ENCODE results near the gene GAL3ST3.

GRCh38 chr11:66064571-66064970, 15.6 kb upstream of the GAL3ST3 start:
- TF ChIP-seq CTCF (IDR thresholded peaks at IDR 0.05) (no peak), POLR2A (IDR thresholded peaks at IDR 0.05) (no peak)

All from ovary (tissue), 3 donors.